ENCODE measurements around the gene USH2A.

- TF ChIP-seq POLR2A (IDR thresholded peaks at IDR 0.05; ENCODE audit: low read depth, low read length) (no peak), TAF1 (IDR thresholded peaks at IDR 0.05; ENCODE audit: borderline replicate concordance, low read depth, low read length) (no peak), POLR2AphosphoS5 (IDR thresholded peaks at IDR 0.05; ENCODE audit: low read depth, low read length) (no peak)
Observed at GRCh38 chr1:215605011-215605621, 818.1 kb downstream of the USH2A start.
